Cardiac fibroblast (primary cell): Measurements from ENCODE around the gene PXDN.
A peak's percentile ranks its signal among the peaks of the same experiment; 100 is the strongest.

ENCODE experiments used
- DNase-seq, 2 donors: peaks; one replicate each; pipeline versions ENCODE4 v3.0.0 to v3.0.0-alpha.2; 2010; ENCODE audit warnings: low read depth in 2 of 2
- H3K4me3 ChIP-seq, 2 donors: replicated peaks in 1 of 2; 1 replicate in 1 of 2; 2 replicates in 1 of 2; pipeline ENCODE4 v1.5.1; 2011; ENCODE audit warnings: low read depth in 2 of 2, low read length in 2 of 2, mild to moderate bottlenecking in 2 of 2, moderate library complexity in 1 of 2
- TF ChIP-seq, protein P1 (sequence below): IDR thresholded peaks from one replicate; pipeline ENCODE4 v1.5.1; 2011; ENCODE audit warnings: low read depth, mild to moderate bottlenecking, low read length, inconsistent platforms

The PXDN gene

GRCh38 chr2:1598800-1599199, 145.5 kb downstream of the PXDN start:
- no peak overlapping the region for H3K4me3 ChIP-seq
- TF ChIP-seq, protein P1, sequence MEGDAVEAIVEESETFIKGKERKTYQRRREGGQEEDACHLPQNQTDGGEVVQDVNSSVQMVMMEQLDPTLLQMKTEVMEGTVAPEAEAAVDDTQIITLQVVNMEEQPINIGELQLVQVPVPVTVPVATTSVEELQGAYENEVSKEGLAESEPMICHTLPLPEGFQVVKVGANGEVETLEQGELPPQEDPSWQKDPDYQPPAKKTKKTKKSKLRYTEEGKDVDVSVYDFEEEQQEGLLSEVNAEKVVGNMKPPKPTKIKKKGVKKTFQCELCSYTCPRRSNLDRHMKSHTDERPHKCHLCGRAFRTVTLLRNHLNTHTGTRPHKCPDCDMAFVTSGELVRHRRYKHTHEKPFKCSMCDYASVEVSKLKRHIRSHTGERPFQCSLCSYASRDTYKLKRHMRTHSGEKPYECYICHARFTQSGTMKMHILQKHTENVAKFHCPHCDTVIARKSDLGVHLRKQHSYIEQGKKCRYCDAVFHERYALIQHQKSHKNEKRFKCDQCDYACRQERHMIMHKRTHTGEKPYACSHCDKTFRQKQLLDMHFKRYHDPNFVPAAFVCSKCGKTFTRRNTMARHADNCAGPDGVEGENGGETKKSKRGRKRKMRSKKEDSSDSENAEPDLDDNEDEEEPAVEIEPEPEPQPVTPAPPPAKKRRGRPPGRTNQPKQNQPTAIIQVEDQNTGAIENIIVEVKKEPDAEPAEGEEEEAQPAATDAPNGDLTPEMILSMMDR, result no peak
- DNase-seq, result no peak

GRCh38 chr2:1598041-1598710, 146.1 kb downstream of the PXDN start:
- DNase-seq, result no peak
- TF ChIP-seq, protein P1, result no peak
- no peak overlapping the region for H3K4me3 ChIP-seq

- TF ChIP-seq, protein P1, result no peak
- no peak for DNase-seq
- no peak overlapping the region for H3K4me3 ChIP-seq
Observed at GRCh38 chr2:1595274-1595673, 149.0 kb downstream of the PXDN start.

DNA sequence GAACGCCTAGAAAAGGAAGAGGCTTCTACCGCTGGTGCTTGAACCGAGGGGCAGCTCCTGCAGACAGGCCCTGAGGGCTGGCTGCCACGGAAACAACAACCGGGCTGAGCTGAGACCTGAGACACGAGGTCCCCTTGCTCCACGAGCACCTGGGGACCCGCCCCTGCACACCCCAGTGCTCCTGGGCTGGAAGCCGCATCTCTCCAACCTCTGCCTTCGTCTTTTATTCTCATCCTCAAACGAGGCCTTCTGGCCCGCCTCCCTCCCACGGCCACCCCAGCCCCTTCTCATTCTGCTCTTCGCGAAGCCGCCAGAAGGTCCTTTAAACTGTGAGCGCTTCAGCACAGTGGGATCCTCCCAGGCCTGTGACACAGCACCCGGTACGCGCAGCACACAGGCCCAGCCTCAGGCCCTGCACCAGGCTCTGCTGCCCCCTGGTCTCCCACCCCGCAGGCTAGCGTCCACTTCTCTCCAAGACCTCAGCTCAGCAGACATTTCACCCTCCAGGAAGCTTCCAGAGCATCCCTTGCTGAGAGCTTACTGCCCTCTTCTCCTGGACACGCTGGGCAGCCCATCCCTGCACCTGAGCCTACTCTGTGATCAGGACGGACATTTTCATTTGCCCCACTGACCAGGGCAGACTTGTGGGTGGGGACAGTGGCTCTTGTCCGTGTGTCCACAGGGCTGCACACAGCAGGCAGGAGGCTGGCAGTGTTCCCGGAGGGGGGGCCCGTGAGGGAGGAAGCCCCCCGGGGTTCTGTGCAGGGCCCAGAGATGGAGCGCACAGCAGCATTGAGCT, 149.7 kb downstream of the PXDN start:
- H3K4me3 ChIP-seq, result no peak overlapping the region
- TF ChIP-seq, protein P1, result no peak
- DNase-seq, result no peak

DNA sequence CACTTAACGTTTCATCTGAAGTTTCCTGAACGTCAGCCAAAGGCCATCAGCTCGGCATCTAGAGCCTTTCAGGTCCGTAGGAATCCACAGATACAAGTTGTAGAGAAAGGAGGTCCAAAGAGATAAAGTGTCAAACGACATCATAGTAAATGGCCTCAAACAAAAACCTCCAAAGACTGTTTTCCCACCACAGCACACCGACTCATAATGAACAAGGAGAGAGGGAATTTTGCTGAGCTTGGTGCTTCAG, 150.3 kb downstream of the PXDN start:
- H3K4me3 ChIP-seq, result no peak overlapping the region
- TF ChIP-seq, protein P1, result no peak
- no peak for DNase-seq

DNA sequence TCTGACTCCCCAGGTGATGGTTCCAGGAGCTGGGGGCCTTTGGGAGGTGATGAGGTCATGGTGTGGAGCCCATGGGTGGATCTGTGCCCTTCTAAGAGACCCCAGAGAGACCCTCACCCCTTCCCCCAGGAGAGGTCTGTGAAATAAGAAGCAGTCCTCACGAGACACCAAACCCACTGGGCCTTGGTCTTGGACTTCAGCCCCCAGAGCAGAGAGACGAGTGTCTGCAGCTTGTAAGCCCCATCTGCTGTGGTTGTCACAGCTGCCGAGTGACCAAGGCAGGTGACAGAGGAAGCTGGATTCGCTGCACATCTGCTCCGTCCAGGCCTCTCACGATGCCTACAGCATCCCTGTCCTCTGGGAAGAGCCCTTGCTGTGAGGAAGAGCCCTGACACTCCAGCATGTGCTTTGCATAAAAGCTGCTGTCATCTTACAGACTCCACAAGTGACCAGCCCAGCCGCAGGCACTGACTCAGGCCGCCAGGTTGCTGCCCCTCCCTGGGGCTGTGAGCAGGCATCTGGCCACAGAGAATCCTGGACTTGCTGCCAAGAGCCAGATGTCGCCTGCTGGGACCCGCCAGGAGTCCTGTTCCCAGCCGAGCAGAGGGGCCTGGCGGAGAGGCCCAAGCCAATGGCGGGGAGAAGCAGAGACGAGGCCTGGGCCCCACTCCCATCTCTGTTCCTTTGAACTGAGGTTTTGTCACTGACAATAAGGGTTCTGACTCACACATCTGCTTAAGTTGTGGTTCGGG, 150.8 kb downstream of the PXDN start:
- DNase-seq, result peak; percentile 69 to 87
- TF ChIP-seq, protein P1, result peak; percentile 7
- H3K4me3 ChIP-seq, result no peak overlapping the region
